Ishikawa (cell line): Measurements from ENCODE around the gene URB2.

Source experiments
- CEBPB ChIP-seq: IDR thresholded peaks from 2 replicates; pipeline ENCODE4 v1.6.1; 2012
- CREB1 ChIP-seq: IDR thresholded peaks from 2 replicates; pipeline ENCODE4 v1.6.1; 2012; ENCODE audit warnings: low read depth
- EGR1 ChIP-seq: IDR thresholded peaks from 2 replicates; pipeline ENCODE4 v1.6.1; 2012
- EP300 ChIP-seq: IDR thresholded peaks from 2 replicates; pipeline ENCODE4 v1.6.1; 2012; ENCODE audit warnings: borderline replicate concordance
- FOXM1 ChIP-seq: IDR thresholded peaks from 2 replicates; pipeline ENCODE4 v1.6.1; 2012; ENCODE audit warnings: low read depth, borderline replicate concordance
- MAX ChIP-seq: IDR thresholded peaks from 2 replicates; pipeline ENCODE4 v1.6.1; 2012
- NFIC ChIP-seq: IDR thresholded peaks from 2 replicates; pipeline ENCODE4 v1.6.1; 2012
- RAD21 ChIP-seq: IDR thresholded peaks from 2 replicates; pipeline ENCODE4 v1.6.1; 2012; ENCODE audit warnings: low read depth
- REST ChIP-seq: IDR thresholded peaks from 2 replicates; pipeline ENCODE4 v1.6.1; 2012; ENCODE audit warnings: low read depth, mild to moderate bottlenecking
- TAF1 ChIP-seq: IDR thresholded peaks from 2 replicates; pipeline ENCODE4 v1.6.1; 2012; ENCODE audit warnings: low read depth, mild to moderate bottlenecking
- TCF12 ChIP-seq: IDR thresholded peaks from 2 replicates; pipeline ENCODE4 v1.6.1; 2012; ENCODE audit warnings: low read depth
- TEAD4 ChIP-seq: IDR thresholded peaks from 2 replicates; pipeline ENCODE4 v1.6.1; 2012
- USF1 ChIP-seq: IDR thresholded peaks from 2 replicates; pipeline ENCODE4 v1.6.1; 2012
- YY1 ChIP-seq: IDR thresholded peaks from 2 replicates; pipeline ENCODE4 v1.6.1; 2012; ENCODE audit warnings: low read depth
- ZBTB7A ChIP-seq: IDR thresholded peaks from 2 replicates; pipeline ENCODE4 v1.6.1; 2012; ENCODE audit warnings: low read depth

URB2 gene

GRCh38 chr1:229619002-229619401, 7.0 kb upstream of the URB2 start:
- no peak for TF ChIP-seq CEBPB
- no peak for TF ChIP-seq USF1
- TF ChIP-seq EP300: no peak
- no peak for TF ChIP-seq FOXM1
- no peak for TF ChIP-seq ZBTB7A
- TF ChIP-seq NFIC: no peak
- TF ChIP-seq RAD21: no peak
- TF ChIP-seq YY1: no peak
- TF ChIP-seq REST: no peak
- TF ChIP-seq TEAD4: no peak

GRCh38 chr1:229619614-229620013, 6.4 kb upstream of the URB2 start:
- no peak for TF ChIP-seq TAF1
- no peak for TF ChIP-seq EGR1
- no peak for TF ChIP-seq RAD21
- no peak for TF ChIP-seq NFIC
- TF ChIP-seq USF1: no peak
- TF ChIP-seq YY1: no peak
- TF ChIP-seq FOXM1: no peak
- no peak for TF ChIP-seq TCF12
- no peak for TF ChIP-seq CEBPB
- no peak for TF ChIP-seq CREB1
- no peak for TF ChIP-seq TEAD4
- TF ChIP-seq EP300: no peak
- no peak for TF ChIP-seq REST
- no peak for TF ChIP-seq MAX
- TF ChIP-seq ZBTB7A: no peak

GRCh38 chr1:229620876-229621275, 5.2 kb upstream of the URB2 start:
- TF ChIP-seq RAD21 (no peak), EP300 (no peak), CEBPB (no peak), TAF1 (no peak), FOXM1 (no peak), ZBTB7A (no peak), TEAD4 (no peak), NFIC (no peak), EGR1 (no peak), MAX (no peak), REST (no peak), CREB1 (no peak), USF1 (no peak), TCF12 (no peak), YY1 (no peak)

- TF ChIP-seq EGR1 (no peak), RAD21 (no peak), TEAD4 (no peak), TAF1 (no peak), FOXM1 (no peak), CREB1 (no peak), REST (no peak), ZBTB7A (no peak), MAX (no peak), EP300 (no peak)
Measured at GRCh38 chr1:229621663-229622062, 4.4 kb upstream of the URB2 start.
